H9 (cell line): ENCODE data around the gene NSMF. TPM values are rescaled to one million over a fixed set of nuclear protein-coding genes. Genes with fewer than 3 reads are reported as not detected.

Source experiments
- DNase-seq: peaks from one replicate; pipeline ENCODE4 v3.0.0-alpha.2; 2017
- H2AFZ ChIP-seq: one replicate; pipeline ENCODE4 v1.6.1; 2013; ENCODE audit warnings: mild to moderate bottlenecking, low read length, control low read depth, moderate library complexity
- H2AK5ac ChIP-seq: 2 replicates; pipeline ENCODE4 v1.6.1; 2013; ENCODE audit warnings: low read length, control low read depth, mixed read lengths; ENCODE audit not compliant: insufficient read length
- H2BK120ac ChIP-seq: one replicate; pipeline ENCODE4 v1.6.1; 2013; ENCODE audit warnings: low read depth, mild to moderate bottlenecking, low read length, control low read depth, inconsistent platforms; ENCODE audit not compliant: poor library complexity, severe bottlenecking
- H2BK12ac ChIP-seq: 2 replicates; pipeline ENCODE4 v1.6.1; 2013; ENCODE audit warnings: low read length, control low read depth, mixed read lengths, low read depth; ENCODE audit not compliant: insufficient read length
- H2BK15ac ChIP-seq: 2 replicates; pipeline ENCODE4 v1.6.1; 2013; ENCODE audit warnings: low read depth, low read length, control low read depth
- H2BK20ac ChIP-seq: one replicate; pipeline ENCODE4 v1.6.1; 2013; ENCODE audit warnings: low read depth, mild to moderate bottlenecking, low read length, control low read depth, inconsistent platforms; ENCODE audit not compliant: poor library complexity, severe bottlenecking
- H2BK5ac ChIP-seq: 2 replicates; pipeline ENCODE4 v1.6.1; 2013; ENCODE audit warnings: low read length, control low read depth, mixed read lengths; ENCODE audit not compliant: insufficient read length
- H3K14ac ChIP-seq: 2 replicates; pipeline ENCODE4 v1.6.1; 2013; ENCODE audit warnings: low read length, control low read depth; ENCODE audit not compliant: insufficient read depth
- H3K18ac ChIP-seq: 2 replicates; pipeline ENCODE4 v1.6.1; 2013; ENCODE audit warnings: low read depth, mild to moderate bottlenecking, mixed read lengths, low read length, control low read depth; ENCODE audit not compliant: insufficient read length
- H3K23ac ChIP-seq: 2 replicates; pipeline ENCODE4 v1.6.1; 2013; ENCODE audit warnings: low read length, control low read depth, mixed read lengths, low read depth; ENCODE audit not compliant: insufficient read length
- H3K23me2 ChIP-seq: 2 replicates; pipeline ENCODE4 v1.6.1; 2013; ENCODE audit warnings: low read depth, mild to moderate bottlenecking, mixed read lengths, low read length, control low read depth; ENCODE audit not compliant: insufficient read length, poor library complexity, severe bottlenecking
- H3K27ac ChIP-seq: 2 replicates; pipeline ENCODE4 v1.5.1; 2013; ENCODE audit warnings: low read length, control low read depth, mixed read lengths, low read depth; ENCODE audit not compliant: insufficient read length
- H3K27me3 ChIP-seq: 2 replicates; pipeline ENCODE4 v1.6.1; 2013; ENCODE audit warnings: low read length, control low read depth, inconsistent platforms; ENCODE audit not compliant: insufficient read depth
- H3K4ac ChIP-seq: 2 replicates; pipeline ENCODE4 v1.6.1; 2013; ENCODE audit warnings: low read depth, mild to moderate bottlenecking, control low read depth, inconsistent platforms, low read length, moderate library complexity
- H3K4me1 ChIP-seq: 2 replicates; pipeline ENCODE4 v1.6.1; 2013; ENCODE audit warnings: low read length, control low read depth, inconsistent platforms; ENCODE audit not compliant: insufficient read depth
- H3K4me2 ChIP-seq: 2 replicates; pipeline ENCODE4 v1.6.1; 2013; ENCODE audit warnings: low read length, control low read depth, mixed read lengths; ENCODE audit not compliant: insufficient read length, insufficient read depth
- H3K56ac ChIP-seq: 2 replicates; pipeline ENCODE4 v1.6.1; 2013; ENCODE audit warnings: low read depth, mild to moderate bottlenecking, mixed read lengths, low read length, control low read depth; ENCODE audit not compliant: insufficient read length
- H3K79me1 ChIP-seq: 2 replicates; pipeline ENCODE4 v1.6.1; 2013; ENCODE audit warnings: low read depth, mild to moderate bottlenecking, moderate library complexity, low read length, control low read depth, inconsistent platforms; ENCODE audit not compliant: insufficient read depth, poor library complexity, severe bottlenecking
- H3K79me2 ChIP-seq: 2 replicates; pipeline ENCODE4 v1.6.1; 2013; ENCODE audit warnings: low read length, control low read depth, inconsistent platforms; ENCODE audit not compliant: insufficient read depth
- H3K9ac ChIP-seq: 2 replicates; pipeline ENCODE4 v1.6.1; 2013; ENCODE audit warnings: low read length, control low read depth, mixed read lengths; ENCODE audit not compliant: insufficient read length; ENCODE audit errors: extremely low read depth
- H3K9me3 ChIP-seq: one replicate; pipeline ENCODE4 v1.6.1; 2013; ENCODE audit warnings: low read depth, low read length, inconsistent platforms; ENCODE audit not compliant: control insufficient read depth
- H3T11ph ChIP-seq: one replicate; pipeline ENCODE4 v1.6.1; 2013; ENCODE audit warnings: mild to moderate bottlenecking, low read length, control low read depth, inconsistent platforms
- H4K20me1 ChIP-seq: one replicate; pipeline ENCODE4 v1.6.1; 2013; ENCODE audit not compliant: control insufficient read depth, insufficient read length, insufficient read depth
- H4K5ac ChIP-seq: 2 replicates; pipeline ENCODE4 v1.6.1; 2013; ENCODE audit warnings: low read depth, mild to moderate bottlenecking, mixed read lengths, low read length, control low read depth; ENCODE audit not compliant: insufficient read length
- H4K8ac ChIP-seq: replicated peaks from 2 replicates; pipeline ENCODE4 v1.6.1; 2013; ENCODE audit warnings: low read length, control low read depth, mixed read lengths, low read depth; ENCODE audit not compliant: insufficient read length
- H4K91ac ChIP-seq: 2 replicates; pipeline ENCODE4 v1.6.1; 2013; ENCODE audit warnings: low read depth, mild to moderate bottlenecking, moderate library complexity, mixed read lengths, low read length, control low read depth; ENCODE audit not compliant: insufficient read length
- H3K27ac Mint-ChIP-seq, 3 experiments: 2 replicates in 2 of 3; 3 replicates in 1 of 3; pipeline ENCODE4 v1.8.0; 2020 to 2021; ENCODE audit warnings: mixed read lengths in 3 of 3, mild to moderate bottlenecking in 1 of 3, moderate library complexity in 1 of 3
- H3K27me3 Mint-ChIP-seq: 2 replicates; pipeline ENCODE4 v1.8.0; 2021; ENCODE audit warnings: low read depth, mild to moderate bottlenecking, moderate library complexity, mixed read lengths
- H3K36me3 Mint-ChIP-seq, 3 experiments: 2 replicates in 2 of 3; 3 replicates in 1 of 3; pipeline ENCODE4 v1.8.0; 2020 to 2021; ENCODE audit warnings: low read depth in 3 of 3, mixed read lengths in 3 of 3; ENCODE audit not compliant: insufficient read depth in 1 of 3
- H3K4me1 Mint-ChIP-seq, 2 experiments: 2 replicates each; pipeline ENCODE4 v1.8.0; 2020; ENCODE audit warnings: mixed read lengths in 2 of 2
- H3K4me3 Mint-ChIP-seq, 2 experiments: 2 replicates in 1 of 2; 3 replicates in 1 of 2; pipeline ENCODE4 v1.8.0; 2020 to 2021; ENCODE audit warnings: mild to moderate bottlenecking in 2 of 2, mixed read lengths in 2 of 2, moderate library complexity in 1 of 2
- H3K9me3 Mint-ChIP-seq, 2 experiments: 2 replicates in 1 of 2; 3 replicates in 1 of 2; pipeline ENCODE4 v1.8.0; 2020; ENCODE audit warnings: mild to moderate bottlenecking in 2 of 2, mixed read lengths in 2 of 2, moderate library complexity in 1 of 2
- CTCF ChIP-seq: fragments of 200-600 bp; sonication (generic); conservative IDR thresholded peaks from 3 replicates; pipeline ENCODE4 v1.8.0; 2021; ENCODE audit warnings: antibody characterized with exemption, mild to moderate bottlenecking
- WGBS: extraction: QIAGEN DNeasy Blood & Tissue Kit; methylation state at CpG from one replicate; pipeline ENCODE4 v1.1.7; 2013; ENCODE audit warnings: missing lambda C conversion rate, low lambda C conversion rate, mixed read lengths; ENCODE audit not compliant: insufficient read length; ENCODE audit errors: extremely low coverage; 5-methylcytosine and 5-hydroxymethylcytosine counted together
- total RNA-seq: library from RNA; stranded (reverse); gene quantifications from 2 replicates; pipeline ENCODE4 v1.2.1, GENCODE V29; 2021

Gene NSMF
- total RNA-seq, 1 experiment from 2014 or later: 46.3 TPM

GRCh38 chr9:137428311-137428630 lies 30.9 kb downstream of the NSMF start:
- Histone ChIP-seq H2AFZ (no peak overlapping the region), H3K4me1 (no peaks in the 10 kb centered on the region), H2BK120ac (no peak overlapping the region), H3K9me3 (no peaks in the 10 kb centered on the region), H3K79me1 (no peaks in the 10 kb centered on the region), H3K14ac (no peak overlapping the region), H4K91ac (no peak overlapping the region), H3K23ac (no peak overlapping the region), H3K79me2 (no peaks in the 10 kb centered on the region), H3K4me2 (no peak overlapping the region), H3T11ph (no peak overlapping the region), H3K27ac (no peak overlapping the region), H2BK12ac (no peak overlapping the region), H2BK15ac (no peak overlapping the region), H3K23me2 (peaks cover 5% of the 10 kb centered on the region), H3K56ac (no peak overlapping the region), H3K4ac (no peak overlapping the region), H2AK5ac (no peak overlapping the region), H4K20me1 (no peaks in the 10 kb centered on the region), H4K8ac (no peak overlapping the region), H4K5ac (no peak overlapping the region), H2BK20ac (no peak overlapping the region), H2BK5ac (no peak overlapping the region), H3K18ac (no peak overlapping the region), H3K9ac (no peak overlapping the region), H3K27me3 (no peaks in the 10 kb centered on the region)
- no peak for DNase-seq
- Mint-ChIP-seq H3K4me1 (no peaks in the 10 kb centered on the region; a peak in 1 of 4 replicates), H3K36me3 (no peaks in the 10 kb centered on the region), H3K27me3 (peaks cover 10% of the 10 kb centered on the region), H3K4me3 (no peak overlapping the region), H3K27ac (no peak overlapping the region), H3K9me3 (no peaks in the 10 kb centered on the region)
- TF ChIP-seq CTCF: no peak
- WGBS: no CpG with 5 or more reads among the region's 6 CpGs
